Stimulated activated naive CD4-positive, alpha-beta T cell (primary cell): ENCODE data around the gene DKKL1.
"Not testable (repeated sequence)": the region's sequence is repeated elsewhere in the genome, so short reads cannot be mapped to it uniquely, and the experiment has no call there.

Source experiments
- DNase-seq, 6 experiments: peaks; one replicate each; lab custom pipeline; 2025; lab: John Stamatoyannopoulos, UW

Gene DKKL1

GRCh38 chr19:49362048-49362928, 1.4 kb upstream of the DKKL1 start, which contains the start of gene TEAD2:
Gene TEAD2, minus strand, starts transcription at chr19:49362416. Its CDS starts 2,341 bp downstream, at chr19:49360075.
- DNase-seq = peak in 3 of 6 experiments; percentile 10 to 58 (median 19)

GRCh38 chr19:49362929-49363267, 779 bp upstream of the DKKL1 start:
- DNase-seq = peak in 3 of 6 experiments; percentile 34 to 58 (median 39)

GRCh38 chr19:49364083-49364737, 533 bp downstream of the DKKL1 start:
- no peak for DNase-seq

- no peak for DNase-seq
These were observed 2.4 kb downstream of the DKKL1 start for GRCh38 chr19:49366110-49366509.

GRCh38 chr19:49368711-49369358, 5.2 kb downstream of the DKKL1 start:
- no peak for DNase-seq

GRCh38 chr19:49371184-49371583, 7.5 kb downstream of the DKKL1 start:
- DNase-seq = no peak

- not testable (repeated sequence) for DNase-seq
These were observed 9.5 kb downstream of the DKKL1 start for GRCh38 chr19:49373174-49373573.

- no peak for DNase-seq
These were observed 11.2 kb downstream of the DKKL1 start for GRCh38 chr19:49374665-49375434.

- no peak for DNase-seq
These were observed 14.8 kb downstream of the DKKL1 start for GRCh38 chr19:49378512-49378911.

- no peak for DNase-seq
These were observed 16.7 kb downstream of the DKKL1 start for GRCh38 chr19:49380391-49380790.

- no peak for DNase-seq
These were observed 19.0 kb downstream of the DKKL1 start for GRCh38 chr19:49382639-49383038.

- no peak for DNase-seq
These were observed 19.9 kb downstream of the DKKL1 start for GRCh38 chr19:49383599-49383998.

- DNase-seq = peak; percentile 51 to 85 (median 80)
These were observed 24.3 kb downstream of the DKKL1 start, which contains the start of gene KASH5 for GRCh38 chr19:49387936-49388372. Gene KASH5, plus strand, starts transcription at chr19:49388249. Its CDS starts 2,635 bp downstream, at chr19:49390884.

GRCh38 chr19:49389406-49389805, 25.7 kb downstream of the DKKL1 start:
- no peak for DNase-seq

- no peak for DNase-seq
These were observed 26.7 kb downstream of the DKKL1 start for GRCh38 chr19:49390131-49390928.

- no peak for DNase-seq
These were observed 27.3 kb downstream of the DKKL1 start for GRCh38 chr19:49390929-49391359.

GRCh38 chr19:49391581-49392399, 28.1 kb downstream of the DKKL1 start:
- peak; percentile 56 to 81 (median 72) for DNase-seq

GRCh38 chr19:49393881-49394280, 30.2 kb downstream of the DKKL1 start:
- DNase-seq = no peak

GRCh38 chr19:49395581-49396407, 32.1 kb downstream of the DKKL1 start:
- no peak for DNase-seq
